Measurements from ENCODE around the gene GRIK1.

The GRIK1 gene

GRCh38 chr21:29942034-29942433, 2.2 kb upstream of the GRIK1 start:
- no peak overlapping the region for H3K4me3 Mint-ChIP-seq
- no peaks in the 10 kb centered on the region for H3K36me3 Mint-ChIP-seq (ENCODE audit: low read depth)
- H3K4me1 Mint-ChIP-seq (ENCODE audit: low read depth) = peaks cover 13% of the 10 kb centered on the region
- no peak overlapping the region for H3K27ac Mint-ChIP-seq
- H3K9me3 Mint-ChIP-seq = no peaks in the 10 kb centered on the region
- intact Hi-C loops (cut with micrococcal nuclease) = no loop called here
- peaks cover 45% of the 10 kb centered on the region for H3K27me3 Mint-ChIP-seq

DNA sequence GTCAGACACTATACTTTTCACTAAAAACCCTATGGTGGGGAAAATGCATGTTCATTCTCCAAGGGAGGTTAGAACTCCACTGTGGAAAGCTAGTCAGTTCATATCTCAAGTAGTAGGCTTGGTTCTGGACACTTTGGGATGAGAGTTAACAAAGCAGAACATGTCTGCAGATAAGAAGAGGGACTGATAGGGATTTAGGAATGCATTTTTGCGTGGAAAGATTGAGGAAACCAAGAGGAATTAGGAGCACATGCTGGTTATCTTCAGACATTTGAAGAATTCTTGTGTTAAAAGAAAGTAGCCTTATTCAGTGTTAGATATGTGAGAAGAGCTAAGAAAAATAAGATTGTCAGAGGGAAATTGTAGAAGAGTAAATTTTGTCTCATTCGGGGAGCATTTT, 1.2 kb upstream of the GRIK1 start:
- no peaks in the 10 kb centered on the region for H3K9me3 Mint-ChIP-seq
- H3K27me3 Mint-ChIP-seq = peaks cover 50% of the 10 kb centered on the region
- H3K4me3 Mint-ChIP-seq = no peak overlapping the region
- H3K27ac Mint-ChIP-seq = no peak overlapping the region
- intact Hi-C loops (cut with micrococcal nuclease) = no loop called here
- H3K4me1 Mint-ChIP-seq (ENCODE audit: low read depth) = peaks cover 13% of the 10 kb centered on the region
- H3K36me3 Mint-ChIP-seq (ENCODE audit: low read depth) = no peaks in the 10 kb centered on the region

DNA sequence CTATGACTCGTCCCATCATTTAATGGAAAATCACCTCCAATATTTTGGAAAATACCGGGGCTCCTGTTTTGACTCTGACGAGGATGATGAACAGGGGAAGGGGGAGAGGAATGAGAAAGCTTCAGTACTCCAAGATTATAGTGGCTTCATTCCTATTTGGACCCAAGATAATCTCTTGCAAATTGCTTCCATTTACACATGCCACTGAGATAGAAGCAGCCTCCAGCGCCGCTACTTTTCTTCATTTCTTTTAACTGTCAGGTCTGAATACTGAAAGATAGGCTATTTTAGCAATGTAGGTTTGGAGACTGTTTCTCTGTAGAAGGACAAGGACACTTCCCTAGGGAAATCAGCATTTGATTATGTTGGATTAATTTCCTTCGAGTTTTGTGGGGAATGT, 565 bp upstream of the GRIK1 start:
- no peaks in the 10 kb centered on the region for H3K36me3 Mint-ChIP-seq (ENCODE audit: low read depth)
- no peak overlapping the region for H3K27ac Mint-ChIP-seq
- intact Hi-C loops (cut with micrococcal nuclease) = no loop called here
- H3K4me3 Mint-ChIP-seq = no peak overlapping the region
- no peaks in the 10 kb centered on the region for H3K9me3 Mint-ChIP-seq
- H3K4me1 Mint-ChIP-seq (ENCODE audit: low read depth) = peaks cover 13% of the 10 kb centered on the region
- H3K27me3 Mint-ChIP-seq = peaks cover 50% of the 10 kb centered on the region

DNA sequence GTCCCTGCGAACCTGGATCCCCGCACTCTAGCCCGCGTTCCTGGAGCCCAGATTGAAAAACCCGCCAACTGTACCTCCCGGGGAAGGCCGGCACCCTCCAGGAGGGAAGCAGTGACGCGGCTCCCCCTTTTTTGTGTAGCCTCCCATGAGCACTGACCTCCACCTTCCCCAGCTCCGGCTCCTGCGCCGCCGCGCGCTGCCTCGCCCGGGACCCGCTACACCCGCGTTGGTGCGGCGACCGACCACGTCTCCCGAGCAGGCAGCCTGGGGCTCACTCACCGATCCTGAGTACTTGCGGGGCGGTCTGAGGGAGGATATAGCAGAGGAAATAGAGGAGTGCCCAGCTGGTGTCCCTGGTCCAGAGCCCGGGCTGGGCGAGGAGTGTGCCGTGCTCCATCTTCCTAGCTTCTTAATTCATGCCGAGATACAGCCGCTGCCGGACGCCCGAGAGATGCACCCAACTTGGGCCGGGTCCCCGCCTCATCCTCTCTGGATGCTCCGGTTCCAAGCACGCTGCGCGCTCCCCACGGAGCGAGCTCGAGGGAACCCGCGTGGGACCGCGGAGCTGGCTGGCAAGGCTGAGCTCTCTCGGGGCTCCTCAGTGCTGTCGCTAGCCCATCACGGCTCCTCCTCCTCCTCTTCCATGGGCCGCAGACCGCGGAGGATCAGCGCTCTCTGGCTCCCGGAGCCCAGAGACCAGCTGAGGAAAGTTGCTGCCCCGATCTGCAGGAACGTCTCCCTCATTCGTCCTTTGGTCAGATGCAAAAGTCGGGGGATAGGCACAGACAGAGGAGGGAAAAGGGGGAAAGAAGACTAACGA, 482 bp downstream of the GRIK1 start:
- H3K27ac Mint-ChIP-seq = no peak overlapping the region
- peaks cover 50% of the 10 kb centered on the region for H3K27me3 Mint-ChIP-seq
- intact Hi-C loops (cut with micrococcal nuclease) = no loop called here
- no peaks in the 10 kb centered on the region for H3K36me3 Mint-ChIP-seq (ENCODE audit: low read depth)
- peak overlapping the region; percentile 41 for H3K4me3 Mint-ChIP-seq
- H3K9me3 Mint-ChIP-seq = no peaks in the 10 kb centered on the region
- peaks cover 13% of the 10 kb centered on the region for H3K4me1 Mint-ChIP-seq (ENCODE audit: low read depth)

DNA sequence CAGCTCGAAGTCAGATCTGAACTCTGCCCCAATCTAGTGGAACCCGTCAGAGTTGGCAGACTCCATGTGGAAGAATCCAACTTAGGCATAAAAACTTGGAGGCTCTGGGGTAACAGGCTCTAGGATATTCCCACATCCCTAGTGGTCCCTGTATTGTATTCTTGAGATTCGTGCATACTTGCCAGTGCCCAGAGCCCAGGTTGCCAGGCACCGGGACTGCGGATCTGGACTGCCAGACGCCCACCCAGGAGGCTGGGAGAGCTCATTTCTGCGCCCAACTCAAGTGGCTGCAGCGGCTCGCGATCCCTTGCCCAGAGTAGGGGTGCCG, 1.1 kb downstream of the GRIK1 start:
- Mint-ChIP-seq H3K9me3 (no peaks in the 10 kb centered on the region), H3K27ac (no peak overlapping the region), H3K4me3 (no peak overlapping the region), H3K4me1 (ENCODE audit: low read depth) (peaks cover 13% of the 10 kb centered on the region), H3K36me3 (ENCODE audit: low read depth) (no peaks in the 10 kb centered on the region), H3K27me3 (peaks cover 50% of the 10 kb centered on the region)
- intact Hi-C loops (cut with micrococcal nuclease) = no loop called here

GRCh38 chr21:29933088-29933487, 6.7 kb downstream of the GRIK1 start:
- no peak overlapping the region for H3K4me3 Mint-ChIP-seq
- no peaks in the 10 kb centered on the region for H3K36me3 Mint-ChIP-seq (ENCODE audit: low read depth)
- intact Hi-C loops (cut with micrococcal nuclease) = no loop called here
- H3K4me1 Mint-ChIP-seq (ENCODE audit: low read depth) = no peaks in the 10 kb centered on the region
- H3K27me3 Mint-ChIP-seq = peaks cover 13% of the 10 kb centered on the region
- no peak overlapping the region for H3K27ac Mint-ChIP-seq
- H3K9me3 Mint-ChIP-seq = no peaks in the 10 kb centered on the region

GRCh38 chr21:29928537-29928936, 11.3 kb downstream of the GRIK1 start:
- no peaks in the 10 kb centered on the region for H3K27me3 Mint-ChIP-seq
- intact Hi-C loops (cut with micrococcal nuclease) = no loop called here
- no peak overlapping the region for H3K27ac Mint-ChIP-seq
- no peaks in the 10 kb centered on the region for H3K36me3 Mint-ChIP-seq (ENCODE audit: low read depth)
- H3K4me3 Mint-ChIP-seq = no peak overlapping the region
- H3K4me1 Mint-ChIP-seq (ENCODE audit: low read depth) = peaks cover 4% of the 10 kb centered on the region
- H3K9me3 Mint-ChIP-seq = no peaks in the 10 kb centered on the region

DNA sequence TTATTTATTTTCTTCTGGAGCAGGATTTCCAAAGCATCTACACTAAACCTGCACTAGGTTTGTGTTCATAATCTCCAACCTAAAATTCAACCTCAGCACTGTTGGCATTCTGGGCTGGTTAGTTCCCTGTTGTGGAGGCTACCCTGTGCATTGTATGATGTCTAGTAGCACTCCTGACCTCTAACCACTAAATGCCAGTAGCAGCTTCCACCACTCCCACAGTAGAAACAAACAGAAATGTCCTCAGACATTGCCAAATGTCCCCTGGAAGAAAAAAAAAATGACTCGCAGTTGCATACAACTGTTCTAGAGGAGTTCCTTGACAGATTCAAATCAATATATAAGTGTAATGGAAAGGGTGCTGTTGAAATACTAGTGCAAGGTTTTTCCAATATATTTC, 18.9 kb downstream of the GRIK1 start:
- H3K27ac Mint-ChIP-seq = no peak overlapping the region
- H3K27me3 Mint-ChIP-seq = no peaks in the 10 kb centered on the region
- intact Hi-C loops (cut with micrococcal nuclease) = no loop called here
- no peaks in the 10 kb centered on the region for H3K9me3 Mint-ChIP-seq
- no peak overlapping the region for H3K4me3 Mint-ChIP-seq
- peaks cover 12% of the 10 kb centered on the region for H3K4me1 Mint-ChIP-seq (ENCODE audit: low read depth)
- no peaks in the 10 kb centered on the region for H3K36me3 Mint-ChIP-seq (ENCODE audit: low read depth)

DNA sequence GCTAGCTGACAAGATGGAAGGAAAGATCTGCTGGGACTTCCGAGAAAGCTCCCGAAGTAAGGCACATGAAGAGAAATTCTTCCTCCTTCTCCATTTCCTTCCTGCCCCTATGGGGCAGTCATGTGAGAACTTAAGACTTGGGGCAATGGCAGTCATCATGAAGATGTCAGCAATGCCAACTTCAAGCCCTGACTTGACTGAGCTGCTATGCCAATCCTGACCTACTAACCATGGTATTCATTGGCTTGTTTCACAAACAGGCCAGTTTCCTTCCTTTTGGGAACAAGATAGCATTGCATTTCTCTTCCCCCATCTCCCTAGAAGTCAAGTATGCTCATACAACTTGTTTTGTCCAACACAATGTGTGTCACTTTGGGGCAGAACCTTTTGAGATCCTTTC, 25.5 kb downstream of the GRIK1 start:
- intact Hi-C loops (cut with micrococcal nuclease) = no loop called here
- no peaks in the 10 kb centered on the region for H3K4me1 Mint-ChIP-seq (ENCODE audit: low read depth)
- H3K36me3 Mint-ChIP-seq (ENCODE audit: low read depth) = no peaks in the 10 kb centered on the region
- H3K27ac Mint-ChIP-seq = no peak overlapping the region
- no peaks in the 10 kb centered on the region for H3K9me3 Mint-ChIP-seq
- H3K27me3 Mint-ChIP-seq = no peaks in the 10 kb centered on the region
- H3K4me3 Mint-ChIP-seq = no peak overlapping the region

- H3K4me1 Mint-ChIP-seq (ENCODE audit: low read depth) = no peaks in the 10 kb centered on the region
- no peak overlapping the region for H3K4me3 Mint-ChIP-seq
- no peaks in the 10 kb centered on the region for H3K36me3 Mint-ChIP-seq (ENCODE audit: low read depth)
- no peaks in the 10 kb centered on the region for H3K27me3 Mint-ChIP-seq
- H3K27ac Mint-ChIP-seq = no peak overlapping the region
- intact Hi-C loops (cut with micrococcal nuclease) = no loop called here
- H3K9me3 Mint-ChIP-seq = no peaks in the 10 kb centered on the region
Measured at GRCh38 chr21:29909571-29909970, 30.2 kb downstream of the GRIK1 start.

GRCh38 chr21:29904359-29905282, 35.2 kb downstream of the GRIK1 start:
- no peaks in the 10 kb centered on the region for H3K36me3 Mint-ChIP-seq (ENCODE audit: low read depth)
- peaks cover 14% of the 10 kb centered on the region for H3K9me3 Mint-ChIP-seq
- H3K27ac Mint-ChIP-seq = no peak overlapping the region
- no peaks in the 10 kb centered on the region for H3K4me1 Mint-ChIP-seq (ENCODE audit: low read depth)
- H3K4me3 Mint-ChIP-seq = no peak overlapping the region
- no peaks in the 10 kb centered on the region for H3K27me3 Mint-ChIP-seq
- intact Hi-C loops (cut with micrococcal nuclease) = no loop called here

GRCh38 chr21:29896884-29897283, 42.9 kb downstream of the GRIK1 start:
- intact Hi-C loops (cut with micrococcal nuclease) = no loop called here
- Mint-ChIP-seq H3K9me3 (peaks cover 14% of the 10 kb centered on the region), H3K27ac (no peak overlapping the region), H3K36me3 (ENCODE audit: low read depth) (no peaks in the 10 kb centered on the region), H3K4me1 (ENCODE audit: low read depth) (no peaks in the 10 kb centered on the region), H3K27me3 (no peaks in the 10 kb centered on the region), H3K4me3 (no peak overlapping the region)

GRCh38 chr21:29893687-29894086, 46.1 kb downstream of the GRIK1 start:
- Mint-ChIP-seq H3K4me3 (no peak overlapping the region), H3K27ac (no peak overlapping the region), H3K36me3 (ENCODE audit: low read depth) (no peaks in the 10 kb centered on the region), H3K27me3 (no peaks in the 10 kb centered on the region), H3K4me1 (ENCODE audit: low read depth) (no peaks in the 10 kb centered on the region), H3K9me3 (no peaks in the 10 kb centered on the region)
- intact Hi-C loops (cut with micrococcal nuclease) = no loop called here

GRCh38 chr21:29892379-29892778, 47.4 kb downstream of the GRIK1 start:
- Mint-ChIP-seq H3K4me3 (no peak overlapping the region), H3K4me1 (ENCODE audit: low read depth) (no peaks in the 10 kb centered on the region), H3K9me3 (no peaks in the 10 kb centered on the region), H3K27ac (no peak overlapping the region), H3K36me3 (ENCODE audit: low read depth) (no peaks in the 10 kb centered on the region), H3K27me3 (no peaks in the 10 kb centered on the region)
- intact Hi-C loops (cut with micrococcal nuclease) = no loop called here

Data from dendritic cell treated with granulocyte-macrophage colony-stimulating factor and Interleukin-4, amounts not matched to agents 40 ng/mL and 50 ng/mL, for 4 days (primary cell).